ENCODE measurements around the gene GRM5. TPM values are rescaled to one million over a fixed set of nuclear protein-coding genes. Genes with fewer than 3 reads are reported as not detected.

The GRM5 gene
- total and polyA plus RNA-seq, 2 donors (not counting 1 experiment from before 2014, with no cell fraction given): 0.01 TPM; not detected in 1

DNA sequence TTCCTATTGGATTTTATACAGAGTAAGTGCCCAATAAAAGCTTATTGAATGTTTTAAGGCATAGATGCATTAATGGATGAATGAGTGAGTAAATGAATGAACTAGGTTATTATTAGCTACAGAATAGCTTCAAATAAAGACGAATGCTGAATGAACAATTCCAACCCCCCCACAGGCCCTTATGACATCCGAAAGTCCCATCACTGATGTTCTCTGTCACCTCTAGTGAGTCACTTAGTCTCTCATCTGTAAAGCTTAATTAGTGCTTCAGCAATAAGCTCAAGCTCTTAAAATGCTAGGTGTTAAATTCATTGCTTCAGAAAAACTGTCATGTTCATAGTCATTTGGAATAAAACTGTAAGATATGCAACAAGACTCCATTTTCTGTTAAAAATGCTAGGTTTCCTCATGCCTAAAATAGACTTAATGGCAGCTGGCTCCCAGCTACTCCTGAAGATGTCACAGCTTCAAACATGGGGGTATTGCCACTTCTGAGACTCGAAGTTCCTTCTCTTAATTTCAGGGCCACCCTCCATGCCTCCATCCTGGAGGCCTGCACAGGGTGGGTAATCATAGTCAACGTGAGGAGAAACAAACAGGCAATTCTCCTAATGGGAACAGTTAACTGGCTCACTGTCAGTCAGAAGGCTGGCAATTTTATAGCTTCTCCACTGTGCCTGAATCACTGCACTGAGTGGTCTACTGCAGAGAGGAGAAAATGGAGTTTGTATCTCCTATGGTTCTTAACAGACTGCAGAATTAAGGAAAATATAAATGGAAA lies 373.3 kb downstream of the GRM5 start:
- H3K4me3 ChIP-seq (replicated peaks in 1 of 4; ENCODE audit: control extremely low read depth in 1 of 4, insufficient read depth in 1 of 4, low read depth in 3 of 4, low read length in 4 of 4): no peak overlapping the region
- no peaks in the 10 kb centered on the region for H3K9me3 ChIP-seq (ENCODE audit: control insufficient read depth, insufficient read depth, low read depth, low read length)
- H3K79me2 ChIP-seq (ENCODE audit: control insufficient read depth, insufficient read depth, low read length): no peaks in the 10 kb centered on the region
- no peak overlapping the region for H2AFZ ChIP-seq (ENCODE audit: low read length)
- no peak for DNase-seq (ENCODE audit: low read depth in 2 of 2)
- no peak overlapping the region for H3K4me2 ChIP-seq (ENCODE audit: extremely low read depth, insufficient read depth, low read length)
- no peaks in the 10 kb centered on the region for H3K36me3 ChIP-seq (ENCODE audit: control insufficient read depth, insufficient read depth, low read length)
- H3K4me1 ChIP-seq (ENCODE audit: control insufficient read depth, extremely low read depth, insufficient read depth, low read length): no peaks in the 10 kb centered on the region
- no peak overlapping the region for H3K27ac ChIP-seq (ENCODE audit: insufficient read depth, low read length)
- H4K20me1 ChIP-seq (ENCODE audit: control insufficient read depth, extremely low read depth, insufficient read depth, low read length): no peaks in the 10 kb centered on the region
- no peak overlapping the region for H3K9ac ChIP-seq (ENCODE audit: insufficient read depth, low read length)
- H3K27me3 ChIP-seq (ENCODE audit: control insufficient read depth, insufficient read depth, low read length): no peaks in the 10 kb centered on the region
- TF ChIP-seq, protein P1, sequence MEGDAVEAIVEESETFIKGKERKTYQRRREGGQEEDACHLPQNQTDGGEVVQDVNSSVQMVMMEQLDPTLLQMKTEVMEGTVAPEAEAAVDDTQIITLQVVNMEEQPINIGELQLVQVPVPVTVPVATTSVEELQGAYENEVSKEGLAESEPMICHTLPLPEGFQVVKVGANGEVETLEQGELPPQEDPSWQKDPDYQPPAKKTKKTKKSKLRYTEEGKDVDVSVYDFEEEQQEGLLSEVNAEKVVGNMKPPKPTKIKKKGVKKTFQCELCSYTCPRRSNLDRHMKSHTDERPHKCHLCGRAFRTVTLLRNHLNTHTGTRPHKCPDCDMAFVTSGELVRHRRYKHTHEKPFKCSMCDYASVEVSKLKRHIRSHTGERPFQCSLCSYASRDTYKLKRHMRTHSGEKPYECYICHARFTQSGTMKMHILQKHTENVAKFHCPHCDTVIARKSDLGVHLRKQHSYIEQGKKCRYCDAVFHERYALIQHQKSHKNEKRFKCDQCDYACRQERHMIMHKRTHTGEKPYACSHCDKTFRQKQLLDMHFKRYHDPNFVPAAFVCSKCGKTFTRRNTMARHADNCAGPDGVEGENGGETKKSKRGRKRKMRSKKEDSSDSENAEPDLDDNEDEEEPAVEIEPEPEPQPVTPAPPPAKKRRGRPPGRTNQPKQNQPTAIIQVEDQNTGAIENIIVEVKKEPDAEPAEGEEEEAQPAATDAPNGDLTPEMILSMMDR (conservative IDR thresholded peaks at IDR 0.05 in 1 of 2, IDR thresholded peaks at IDR 0.05 in 1 of 2; ENCODE audit: low read depth in 1 of 2, low read length in 2 of 2): no peak
- TF ChIP-seq EZH2 (IDR thresholded peaks at IDR 0.05; ENCODE audit: low read length, missing control alignments): no peak

GRCh38 chr11:88689548-88690240 lies 376.1 kb downstream of the GRM5 start:
- H3K27me3 ChIP-seq (ENCODE audit: control insufficient read depth, insufficient read depth, low read length): no peaks in the 10 kb centered on the region
- H3K79me2 ChIP-seq (ENCODE audit: control insufficient read depth, insufficient read depth, low read length): no peaks in the 10 kb centered on the region
- no peak overlapping the region for H3K4me2 ChIP-seq (ENCODE audit: extremely low read depth, insufficient read depth, low read length)
- no peaks in the 10 kb centered on the region for H3K36me3 ChIP-seq (ENCODE audit: control insufficient read depth, insufficient read depth, low read length)
- H3K4me1 ChIP-seq (ENCODE audit: control insufficient read depth, extremely low read depth, insufficient read depth, low read length): no peaks in the 10 kb centered on the region
- no peaks in the 10 kb centered on the region for H3K9me3 ChIP-seq (ENCODE audit: control insufficient read depth, insufficient read depth, low read depth, low read length)
- no peak overlapping the region for H3K9ac ChIP-seq (ENCODE audit: insufficient read depth, low read length)
- TF ChIP-seq, protein P1 (conservative IDR thresholded peaks at IDR 0.05 in 1 of 2, IDR thresholded peaks at IDR 0.05 in 1 of 2; ENCODE audit: low read depth in 1 of 2, low read length in 2 of 2): no peak
- TF ChIP-seq EZH2 (IDR thresholded peaks at IDR 0.05; ENCODE audit: low read length, missing control alignments): no peak
- H2AFZ ChIP-seq (ENCODE audit: low read length): no peak overlapping the region
- no peak overlapping the region for H3K27ac ChIP-seq (ENCODE audit: insufficient read depth, low read length)
- no peak overlapping the region for H3K4me3 ChIP-seq (replicated peaks in 1 of 4; ENCODE audit: control extremely low read depth in 1 of 4, insufficient read depth in 1 of 4, low read depth in 3 of 4, low read length in 4 of 4)
- DNase-seq (ENCODE audit: low read depth in 2 of 2): no peak
- H4K20me1 ChIP-seq (ENCODE audit: control insufficient read depth, extremely low read depth, insufficient read depth, low read length): no peaks in the 10 kb centered on the region

- H3K79me2 ChIP-seq (ENCODE audit: control insufficient read depth, insufficient read depth, low read length): no peaks in the 10 kb centered on the region
- H4K20me1 ChIP-seq (ENCODE audit: control insufficient read depth, extremely low read depth, insufficient read depth, low read length): no peaks in the 10 kb centered on the region
- H3K9ac ChIP-seq (ENCODE audit: insufficient read depth, low read length): no peak overlapping the region
- TF ChIP-seq, protein P1 (conservative IDR thresholded peaks at IDR 0.05 in 1 of 2, IDR thresholded peaks at IDR 0.05 in 1 of 2; ENCODE audit: low read depth in 1 of 2, low read length in 2 of 2): no peak
- TF ChIP-seq EZH2 (IDR thresholded peaks at IDR 0.05; ENCODE audit: low read length, missing control alignments): no peak
- H3K27me3 ChIP-seq (ENCODE audit: control insufficient read depth, insufficient read depth, low read length): no peaks in the 10 kb centered on the region
- no peaks in the 10 kb centered on the region for H3K4me1 ChIP-seq (ENCODE audit: control insufficient read depth, extremely low read depth, insufficient read depth, low read length)
- no peaks in the 10 kb centered on the region for H3K9me3 ChIP-seq (ENCODE audit: control insufficient read depth, insufficient read depth, low read depth, low read length)
- H3K4me3 ChIP-seq (replicated peaks in 1 of 4; ENCODE audit: control extremely low read depth in 1 of 4, insufficient read depth in 1 of 4, low read depth in 3 of 4, low read length in 4 of 4): no peak overlapping the region
- no peak overlapping the region for H3K4me2 ChIP-seq (ENCODE audit: extremely low read depth, insufficient read depth, low read length)
- H3K27ac ChIP-seq (ENCODE audit: insufficient read depth, low read length): no peak overlapping the region
- no peaks in the 10 kb centered on the region for H3K36me3 ChIP-seq (ENCODE audit: control insufficient read depth, insufficient read depth, low read length)
- H2AFZ ChIP-seq (ENCODE audit: low read length): no peak overlapping the region
- DNase-seq (ENCODE audit: low read depth in 2 of 2): no peak
These were observed 382.8 kb downstream of the GRM5 start for GRCh38 chr11:88683024-88683423.
